Naive thymus-derived CD4-positive, alpha-beta T cell (primary cell): Measurements from ENCODE around the gene GNPTAB. TPM values are rescaled to one million over a fixed set of nuclear protein-coding genes. Genes with fewer than 3 reads are reported as not detected.

Source experiments
- ATAC-seq: fragments of 150-1000 bp; cut with Tn5 transposase; 2 replicates; pipeline ENCODE4 v1.10.0; 2021; ENCODE audit warnings: mild to moderate bottlenecking, moderate library complexity
- CTCF ChIA-PET: fragments of 350-600 bp; sonication (Branson Sonifier 250); formaldehyde crosslinking; loops from one replicate; lab custom pipeline; 2021; ENCODE audit warnings: antibody characterized with exemption; lab: Charles Lee
- POLR2A ChIA-PET: fragments of 350-600 bp; sonication (Branson Sonifier 250); formaldehyde crosslinking; loops from one replicate; lab custom pipeline; 2021; ENCODE audit warnings: antibody characterized with exemption, inconsistent platforms; lab: Charles Lee
- DNase-seq, 9 donors: peaks; one replicate each; pipeline versions ENCODE4 v3.0.0 to v3.0.0-alpha.2; 2020 to 2022; ENCODE audit warnings: mixed read lengths in 1 of 9
- H3K27ac ChIP-seq: one replicate; pipeline ENCODE4 v1.7.0; 2013; ENCODE audit warnings: mild to moderate bottlenecking, low read depth, low read length, moderate library complexity
- H3K27me3 ChIP-seq, 2 donors: one replicate each; pipeline ENCODE4 v1.7.0; 2013; ENCODE audit warnings: low read length in 2 of 2, mild to moderate bottlenecking in 2 of 2, moderate library complexity in 2 of 2; ENCODE audit not compliant: control insufficient read depth in 2 of 2, insufficient read depth in 2 of 2
- H3K36me3 ChIP-seq, 3 experiments: 1 replicate in 2 of 3; 2 replicates in 1 of 3; pipeline ENCODE4 v1.7.0; 2013; ENCODE audit warnings: low read length in 3 of 3, mild to moderate bottlenecking in 3 of 3, moderate library complexity in 1 of 3; ENCODE audit not compliant: insufficient read depth in 3 of 3, control insufficient read depth in 2 of 3
- H3K4me1 ChIP-seq, 2 donors: one replicate each; pipeline ENCODE4 v1.7.0; 2013; ENCODE audit warnings: low read length in 2 of 2, mild to moderate bottlenecking in 2 of 2, moderate library complexity in 1 of 2; ENCODE audit not compliant: control insufficient read depth in 2 of 2, insufficient read depth in 2 of 2
- H3K4me3 ChIP-seq: 2 replicates; pipeline ENCODE4 v1.7.0; 2013; ENCODE audit warnings: mild to moderate bottlenecking, low read length
- H3K9me3 ChIP-seq, 3 experiments: 1 replicate in 2 of 3; 2 replicates in 1 of 3; pipeline ENCODE4 v1.7.0; 2013; ENCODE audit warnings: low read length in 3 of 3; ENCODE audit not compliant: control insufficient read depth in 2 of 3
- H3K27ac Mint-ChIP-seq, 9 donors: one replicate each; pipeline ENCODE4 v1.8.0; 2020 to 2022; ENCODE audit warnings: mixed read lengths in 9 of 9, mild to moderate bottlenecking in 8 of 9, moderate library complexity in 5 of 9, inconsistent platforms in 2 of 9
- H3K27me3 Mint-ChIP-seq, 5 donors: one replicate each; pipeline ENCODE4 v1.8.0; 2021 to 2022; ENCODE audit warnings: mixed read lengths in 5 of 5, mild to moderate bottlenecking in 1 of 5
- H3K36me3 Mint-ChIP-seq, 5 donors: one replicate each; pipeline ENCODE4 v1.8.0; 2020 to 2022; ENCODE audit warnings: mixed read lengths in 5 of 5, mild to moderate bottlenecking in 3 of 5, inconsistent platforms in 1 of 5
- H3K4me1 Mint-ChIP-seq, 7 donors: one replicate each; pipeline ENCODE4 v1.8.0; 2020 to 2022; ENCODE audit warnings: mixed read lengths in 7 of 7, mild to moderate bottlenecking in 3 of 7, inconsistent platforms in 1 of 7
- H3K4me3 Mint-ChIP-seq, 10 donors: one replicate each; pipeline ENCODE4 v1.8.0; 2020 to 2022; ENCODE audit warnings: mild to moderate bottlenecking in 10 of 10, mixed read lengths in 10 of 10, moderate library complexity in 6 of 10, inconsistent platforms in 2 of 10
- H3K9me3 Mint-ChIP-seq, 11 donors: one replicate each; pipeline ENCODE4 v1.8.0; 2020 to 2022; ENCODE audit warnings: mixed read lengths in 11 of 11, mild to moderate bottlenecking in 4 of 11, inconsistent platforms in 1 of 11, moderate library complexity in 1 of 11
- intact Hi-C, 2 donors: fragments of 100-400 bp; cut with micrococcal nuclease; formaldehyde crosslinking; loops; one replicate each; pipeline ENCODE4 v1.15.1; 2023
- polyA plus RNA-seq, 2 donors: library from polyadenylated mRNA; unstranded; fragments of 300-500 nt; fragmentation: Illumina TruSeq; gene quantifications; one replicate each; pipeline ENCODE4 v1.2.3, GENCODE V29; 2021
- total RNA-seq, 6 experiments: library from RNA in 5 of 6; stranded (reverse) in 5 of 6; gene quantifications; 1 replicate in 5 of 6; 2 replicates in 1 of 6; pipeline ENCODE4 v1.2.3 and lab custom pipeline; 2021 to 2026

Gene GNPTAB
- total and polyA plus RNA-seq, 7 experiments from 2014 or later, result 28.2 to 85.1 (median 44.4) TPM

DNA sequence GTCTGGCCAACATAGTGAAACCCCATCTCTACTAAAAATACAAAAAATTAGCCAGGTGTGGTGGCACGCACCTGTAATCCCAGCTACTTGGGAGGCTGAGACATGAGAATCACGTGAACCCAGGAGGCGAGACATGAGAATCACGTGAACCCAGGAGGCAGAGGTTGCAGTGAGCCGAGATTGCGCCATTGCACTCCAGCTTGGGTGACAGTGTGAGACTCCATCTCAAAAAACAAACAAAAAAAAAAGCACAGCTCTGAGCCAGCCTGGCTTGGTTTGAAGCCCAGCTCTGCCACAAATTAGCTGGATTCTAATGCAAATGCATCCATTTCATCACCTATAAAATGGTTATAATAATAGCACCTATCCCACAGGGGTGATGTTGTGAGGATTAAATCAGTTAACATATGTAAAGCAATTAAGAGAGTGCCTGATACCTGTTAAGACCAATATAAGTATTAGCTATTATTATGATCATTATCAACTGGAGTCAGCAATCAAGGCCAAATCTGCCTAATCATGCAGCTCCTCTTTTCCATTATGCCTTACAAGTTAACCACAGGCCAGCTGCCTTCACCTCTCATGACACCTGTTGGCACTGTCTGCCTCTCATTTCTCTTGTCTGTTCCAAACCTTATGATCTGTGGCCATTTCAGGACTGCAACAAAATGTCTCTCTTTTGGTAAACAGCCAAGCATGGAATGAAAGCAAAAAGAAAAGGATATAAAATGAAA is 2.1 kb downstream of the GNPTAB start:
- ATAC-seq, result no peak
- no peak for DNase-seq
- Histone ChIP-seq H3K4me1 (peaks cover 12 to 19% of the 10 kb centered on the region in 2 donors), H3K36me3 (no peaks in the 10 kb centered on the region), H3K27ac (no peak overlapping the region), H3K27me3 (no peaks in the 10 kb centered on the region), H3K9me3 (no peaks in the 10 kb centered on the region), H3K4me3 (no peak overlapping the region)
- intact Hi-C loops, result loop anchor here in 1 of 2 donors (5.0 kb wide), 1 partner anchor 1686 kb away; the partner anchor contains the start of gene BLTP3B
- Mint-ChIP-seq H3K4me1 (peaks cover 33 to 70% (median 62%) of the 10 kb centered on the region in 7 donors), H3K4me3 (peak overlapping the region; percentile 88 to 99 (median 98)), H3K36me3 (peaks cover 0 to 5% (median 0%) of the 10 kb centered on the region in 5 donors), H3K9me3 (no peaks in the 10 kb centered on the region), H3K27me3 (no peaks in the 10 kb centered on the region), H3K27ac (peak overlapping the region in 8 of 9 donors; percentile 3 to 94 (median 58))
- ChIA-PET CTCF (interaction anchor here (0.8 to 9.8 kb wide), 6 partner anchors 12 to 421 kb away, joined by 3 to 73 read pairs (median 18); partner anchors contain the start of gene ARL1), POLR2A (interaction anchor here (0.6 to 3.5 kb wide), 4 partner anchors 11 to 422 kb away, joined by 4 to 22 read pairs (median 12); partner anchors contain the start of gene ARL1)

DNA sequence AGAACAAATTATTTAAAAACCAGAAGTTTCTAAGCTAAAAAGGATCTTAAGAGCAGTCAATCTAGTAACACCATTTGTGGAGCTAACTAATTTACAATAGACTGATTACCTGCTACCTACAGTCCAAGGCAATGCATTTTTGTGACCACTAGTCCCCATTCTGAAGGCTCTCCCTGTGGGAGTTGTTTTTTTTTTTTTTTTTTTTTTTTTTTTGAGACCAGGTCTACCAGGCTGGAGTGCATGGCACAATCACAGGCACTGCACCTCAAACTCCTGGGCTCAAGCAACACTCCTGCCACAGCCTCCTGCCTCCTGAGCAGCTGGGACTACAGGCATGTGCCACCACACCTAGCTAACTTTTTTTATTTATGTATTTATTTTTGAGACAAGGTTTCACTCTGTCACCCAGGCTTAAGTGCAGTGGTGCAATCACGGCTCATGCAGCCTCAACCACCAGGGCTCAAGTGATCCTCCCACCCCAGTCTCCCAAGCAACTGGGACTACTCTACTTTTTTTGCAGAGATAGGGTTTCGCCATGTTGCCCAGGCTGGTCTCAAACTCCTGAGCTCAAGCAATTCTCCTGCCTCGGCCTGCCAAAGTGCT is 3.9 kb downstream of the GNPTAB start:
- ATAC-seq, result no peak
- Histone ChIP-seq H3K27ac (no peak overlapping the region), H3K27me3 (no peaks in the 10 kb centered on the region), H3K36me3 (no peaks in the 10 kb centered on the region), H3K4me1 (peaks cover 23 to 27% of the 10 kb centered on the region in 2 donors), H3K4me3 (no peak overlapping the region), H3K9me3 (no peaks in the 10 kb centered on the region)
- POLR2A ChIA-PET, result interaction anchor here (0.7 to 1.7 kb wide), 2 partner anchors 12 to 47 kb away, joined by 3 to 5 read pairs; no protein-coding TSS in a partner anchor
- Mint-ChIP-seq H3K4me1 (peaks cover 45 to 87% (median 73%) of the 10 kb centered on the region in 7 donors), H3K9me3 (no peaks in the 10 kb centered on the region), H3K36me3 (peaks cover 0 to 12% (median 0%) of the 10 kb centered on the region in 5 donors), H3K4me3 (peak overlapping the region in 2 of 10 donors; percentile 8 to 9), H3K27ac (peak overlapping the region in 5 of 9 donors; percentile 22 to 82 (median 68)), H3K27me3 (no peaks in the 10 kb centered on the region)
- CTCF ChIA-PET, result interaction anchor here (0.6 to 9.8 kb wide), 7 partner anchors 10 to 67 kb away, joined by 3 to 73 read pairs (median 4); no protein-coding TSS in a partner anchor
- no peak for DNase-seq
- intact Hi-C loops, result loop anchor here in 1 of 2 donors (5.0 kb wide), 1 partner anchor 1685 kb away; the partner anchor contains the start of gene BLTP3B

DNA sequence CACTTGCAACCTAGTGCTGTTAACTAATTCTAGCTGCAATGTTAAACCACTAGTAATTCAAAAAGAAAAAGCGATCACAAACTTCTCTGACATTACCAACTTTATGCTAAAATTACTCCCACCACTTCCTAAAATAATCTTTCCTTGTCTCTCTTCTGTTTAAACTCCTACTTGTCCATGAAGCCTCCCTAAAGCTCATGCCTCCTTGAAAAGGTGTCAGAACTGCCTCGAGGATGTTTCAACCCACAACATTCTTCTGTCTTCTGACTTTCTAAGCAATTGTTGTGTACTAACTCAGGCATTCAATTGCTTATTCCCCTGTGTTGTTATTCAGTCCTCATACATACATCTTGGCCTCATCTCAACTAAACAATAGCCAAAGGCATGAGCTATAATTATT is 5.9 kb downstream of the GNPTAB start:
- Mint-ChIP-seq H3K4me3 (peak overlapping the region in 8 of 10 donors; percentile 2 to 77 (median 44)), H3K4me1 (peaks cover 48 to 89% (median 80%) of the 10 kb centered on the region in 7 donors), H3K27ac (peak overlapping the region; percentile 69 to 93 (median 79)), H3K36me3 (peaks cover 0 to 15% (median 3%) of the 10 kb centered on the region in 5 donors), H3K9me3 (no peaks in the 10 kb centered on the region), H3K27me3 (no peaks in the 10 kb centered on the region)
- Histone ChIP-seq H3K9me3 (no peaks in the 10 kb centered on the region), H3K27me3 (no peaks in the 10 kb centered on the region), H3K4me3 (no peak overlapping the region), H3K27ac (no peak overlapping the region), H3K4me1 (peaks cover 13 to 25% of the 10 kb centered on the region in 2 donors), H3K36me3 (no peaks in the 10 kb centered on the region)
- intact Hi-C loops, result loop anchor here (2.0 to 5.0 kb wide), 2 partner anchors 16 to 1683 kb away; partner anchors contain the start of gene BLTP3B (in 1 of the 2)
- no peak for ATAC-seq
- DNase-seq, result no peak
- CTCF ChIA-PET, result interaction anchor here (3.2 to 9.8 kb wide), 2 partner anchors 16 to 52 kb away, joined by 18 to 73 read pairs; no protein-coding TSS in a partner anchor
- POLR2A ChIA-PET, result interaction anchor here (0.6 to 1.6 kb wide), 3 partner anchors 11 to 278 kb away, joined by 3 to 5 read pairs (median 3); no protein-coding TSS in a partner anchor

DNA sequence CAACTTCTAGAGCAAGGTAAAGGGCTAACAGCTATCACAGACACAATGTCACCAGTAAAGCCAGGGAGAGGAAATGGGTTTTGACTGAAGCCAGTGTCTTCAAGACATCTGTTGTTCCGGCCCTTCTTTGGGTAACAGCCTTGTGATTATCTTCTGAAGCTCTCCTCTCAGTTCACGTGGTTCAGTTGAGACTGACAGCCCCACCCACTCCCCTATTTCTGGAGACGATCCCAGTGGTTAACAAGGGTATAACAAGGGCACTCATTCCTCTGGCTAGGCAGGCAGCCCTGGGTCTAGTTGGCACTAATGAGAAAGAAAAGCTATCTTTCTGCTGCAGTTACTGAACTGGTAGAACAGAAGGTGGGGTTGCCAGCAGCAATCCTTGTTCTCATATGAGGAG is 6.9 kb downstream of the GNPTAB start:
- DNase-seq (peak; percentile 28 to 87 (median 82)), ATAC-seq (peak; percentile 100)
- H3K27me3 Mint-ChIP-seq, result no peaks in the 10 kb centered on the region
- no peaks in the 10 kb centered on the region for H3K27me3 ChIP-seq
- peaks cover 0 to 3% (median 0%) of the 10 kb centered on the region in 11 donors for H3K9me3 Mint-ChIP-seq
- no peaks in the 10 kb centered on the region for H3K36me3 ChIP-seq
- H3K4me3 ChIP-seq, result no peak overlapping the region
- CTCF ChIA-PET, result interaction anchor here (0.5 to 9.8 kb wide), 7 partner anchors 12 to 62 kb away, joined by 3 to 73 read pairs (median 4); no protein-coding TSS in a partner anchor
- H3K9me3 ChIP-seq, result no peaks in the 10 kb centered on the region
- H3K36me3 Mint-ChIP-seq, result peaks cover 0 to 21% (median 9%) of the 10 kb centered on the region in 5 donors
- peak overlapping the region; percentile 33 to 97 (median 85) for H3K27ac Mint-ChIP-seq
- POLR2A ChIA-PET, result interaction anchor here (0.8 to 1.6 kb wide), 3 partner anchors 12 to 50 kb away, joined by 3 to 5 read pairs (median 4); no protein-coding TSS in a partner anchor
- peak overlapping the region; percentile 15 to 84 (median 64) for H3K4me3 Mint-ChIP-seq
- intact Hi-C loops, result loop anchor here (1.0 to 2.0 kb wide), 2 partner anchors 7 to 15 kb away; no protein-coding TSS in a partner anchor
- peaks cover 41 to 81% (median 78%) of the 10 kb centered on the region in 7 donors for H3K4me1 Mint-ChIP-seq
- peaks cover 5 to 24% of the 10 kb centered on the region in 2 donors for H3K4me1 ChIP-seq
- H3K27ac ChIP-seq, result no peak overlapping the region

DNA sequence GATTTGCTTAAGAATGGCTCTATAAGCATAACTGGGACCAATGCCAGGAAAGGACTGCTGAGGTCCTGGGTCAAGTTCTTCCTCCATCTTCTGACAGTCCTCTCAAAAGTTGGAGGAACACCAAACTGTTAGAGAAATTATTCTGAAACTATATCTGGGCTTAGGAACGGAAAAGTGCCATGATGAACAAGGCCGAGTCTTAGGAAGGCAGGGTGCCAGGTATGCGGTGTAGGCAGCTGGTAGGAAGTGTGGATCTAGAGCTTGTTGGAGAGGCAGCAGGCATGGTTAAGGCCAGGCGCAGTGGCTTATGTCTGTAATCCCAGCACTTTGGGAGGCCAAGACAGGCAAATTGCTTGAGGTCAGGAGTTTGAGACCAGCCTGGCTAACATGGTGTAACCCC is 7.7 kb downstream of the GNPTAB start:
- H3K9me3 ChIP-seq, result no peaks in the 10 kb centered on the region
- no peak overlapping the region for H3K27ac ChIP-seq
- Mint-ChIP-seq H3K36me3 (peaks cover 1 to 24% (median 10%) of the 10 kb centered on the region in 5 donors), H3K27ac (peak overlapping the region; percentile 45 to 97 (median 82)), H3K4me3 (peak overlapping the region in 9 of 10 donors; percentile 6 to 82 (median 55)), H3K4me1 (peaks cover 37 to 75% (median 72%) of the 10 kb centered on the region in 7 donors), H3K27me3 (no peaks in the 10 kb centered on the region), H3K9me3 (peaks cover 0 to 3% (median 0%) of the 10 kb centered on the region in 11 donors)
- CTCF ChIA-PET, result interaction anchor here (0.6 to 9.8 kb wide), 8 partner anchors 8 to 495 kb away, joined by 3 to 73 read pairs (median 4); partner anchors contain the start of gene GNPTAB
- intact Hi-C loops, result loop anchor here (1.0 kb wide), 1 partner anchor 8 kb away; no protein-coding TSS in a partner anchor
- DNase-seq (no peak), ATAC-seq (no peak)
- peaks cover 4 to 22% of the 10 kb centered on the region in 2 donors for H3K4me1 ChIP-seq
- no peak overlapping the region for H3K4me3 ChIP-seq
- H3K36me3 ChIP-seq, result no peaks in the 10 kb centered on the region
- no peaks in the 10 kb centered on the region for H3K27me3 ChIP-seq
- POLR2A ChIA-PET, result interaction anchor here (0.7 to 1.0 kb wide), 2 partner anchors 49 to 1511 kb away, joined by 3 to 4 read pairs; no protein-coding TSS in a partner anchor
